Activated CD4-positive, alpha-beta T cell treated with anti-CD3 and anti-CD28 coated beads, Interleukin-2, amount 10 ng/mL, durations not matched to agents 24 days and 14 days (primary cell): Measurements from ENCODE around the gene PPIC. TPM values are rescaled to one million over a fixed set of nuclear protein-coding genes. Genes with fewer than 3 reads are reported as not detected.

Source experiments
- DNase-seq: peaks from one replicate; pipeline ENCODE4 v3.0.0; 2022
- H3K27ac Mint-ChIP-seq: one replicate; pipeline ENCODE4 v1.8.0; 2022; ENCODE audit warnings: mild to moderate bottlenecking, mixed read lengths
- H3K27me3 Mint-ChIP-seq: one replicate; pipeline ENCODE4 v1.8.0; 2022; ENCODE audit warnings: mixed read lengths
- H3K36me3 Mint-ChIP-seq: one replicate; pipeline ENCODE4 v1.8.0; 2022; ENCODE audit warnings: low read depth, mild to moderate bottlenecking, mixed read lengths
- H3K4me1 Mint-ChIP-seq: one replicate; pipeline ENCODE4 v1.8.0; 2021; ENCODE audit warnings: mixed read lengths
- H3K4me3 Mint-ChIP-seq: one replicate; pipeline ENCODE4 v1.8.0; 2022; ENCODE audit warnings: mild to moderate bottlenecking, moderate library complexity, mixed read lengths
- H3K9me3 Mint-ChIP-seq: one replicate; pipeline ENCODE4 v1.8.0; 2021; ENCODE audit warnings: mixed read lengths
- intact Hi-C: fragments of 100-400 bp; cut with micrococcal nuclease; formaldehyde crosslinking; loops from one replicate; pipeline ENCODE4 v1.15.1; 2023
- total RNA-seq: library from RNA; stranded (reverse); gene quantifications from 2 replicates; pipeline ENCODE4 v1.2.3, GENCODE V29; 2022

PPIC gene
- total RNA-seq, 1 donor from 2014 or later, result not detected

DNA sequence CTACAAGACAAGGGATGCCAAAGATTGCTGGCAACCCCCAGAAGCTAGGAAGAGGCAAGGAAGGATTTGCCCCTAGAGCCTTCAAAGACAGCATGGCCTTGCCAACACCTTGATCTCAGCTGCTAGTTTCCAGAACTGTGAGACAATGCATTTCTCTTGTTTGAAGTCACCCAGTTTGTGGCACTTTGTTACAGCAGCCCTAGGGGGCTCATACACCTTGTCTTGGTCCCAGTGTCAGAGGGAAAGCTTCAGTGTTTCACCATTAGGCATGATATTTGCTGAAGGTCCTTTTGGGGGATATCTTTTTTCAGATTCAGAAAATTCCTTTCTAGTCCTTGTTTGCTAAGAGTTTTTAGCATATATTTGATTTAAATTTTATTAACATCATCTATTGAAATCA is 3.1 kb upstream of the PPIC start:
- Mint-ChIP-seq H3K4me1 (peaks cover 7% of the 10 kb centered on the region), H3K27me3 (peaks cover 40% of the 10 kb centered on the region)

DNA sequence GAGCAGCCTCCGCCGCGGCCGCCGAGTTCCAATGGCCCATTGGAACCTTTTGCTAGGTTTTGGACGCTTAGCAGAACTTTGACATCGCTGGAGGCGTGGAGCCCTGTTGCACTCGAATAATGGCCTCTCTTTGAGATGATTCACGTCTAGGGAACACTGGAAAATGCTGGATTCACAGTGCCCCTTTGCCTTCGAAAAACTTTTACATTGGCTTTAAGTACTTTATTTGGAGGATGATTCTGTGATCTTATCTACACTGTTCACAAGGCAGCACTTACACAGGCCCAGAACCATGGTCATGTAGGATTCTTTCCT is 536 bp upstream of the PPIC start:
- no peaks in the 10 kb centered on the region for H3K9me3 Mint-ChIP-seq
- H3K4me1 Mint-ChIP-seq, result peaks cover 7% of the 10 kb centered on the region
- H3K27ac Mint-ChIP-seq, result no peak overlapping the region
- intact Hi-C loops, result loop anchor here (2.0 kb wide), 1 partner anchor 54 kb away; no protein-coding TSS in a partner anchor
- H3K27me3 Mint-ChIP-seq, result peaks cover 56% of the 10 kb centered on the region
- DNase-seq, result no peak
- H3K4me3 Mint-ChIP-seq, result no peak overlapping the region
- H3K36me3 Mint-ChIP-seq, result no peaks in the 10 kb centered on the region

More for the DNA sequence above, 3.1 kb upstream of the PPIC start:
- H3K4me3 Mint-ChIP-seq, result no peak overlapping the region
- no peaks in the 10 kb centered on the region for H3K36me3 Mint-ChIP-seq
- intact Hi-C loops, result no loop called here
- no peaks in the 10 kb centered on the region for H3K9me3 Mint-ChIP-seq
- DNase-seq, result no peak
- no peak overlapping the region for H3K27ac Mint-ChIP-seq

DNA sequence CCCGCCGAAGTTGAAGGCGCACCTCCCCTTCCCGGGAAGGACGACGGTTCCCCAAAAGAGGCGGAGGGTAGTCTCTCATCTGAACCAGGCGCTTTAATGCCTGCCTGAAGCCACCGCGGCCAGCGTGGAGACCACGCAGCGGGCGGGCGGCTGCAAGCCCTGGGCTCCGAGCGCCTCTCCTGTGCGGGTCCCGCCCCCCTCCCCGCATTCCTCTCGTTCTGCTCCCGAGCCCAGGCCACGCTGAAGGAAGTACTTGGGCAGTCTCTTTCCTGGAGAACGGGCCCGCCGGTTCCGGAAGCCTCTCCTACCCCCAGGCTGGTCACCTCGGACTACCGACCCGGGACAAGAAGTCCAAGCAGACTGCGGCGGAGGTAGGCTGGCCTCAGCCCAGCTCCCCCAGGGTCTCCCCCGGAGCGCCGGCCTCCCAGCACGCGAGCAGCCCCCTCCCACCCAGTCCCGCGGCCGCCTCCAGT is 571 bp downstream of the PPIC start:
- Mint-ChIP-seq H3K27ac (no peak overlapping the region), H3K9me3 (no peaks in the 10 kb centered on the region), H3K36me3 (no peaks in the 10 kb centered on the region), H3K27me3 (peaks cover 62% of the 10 kb centered on the region), H3K4me3 (peak overlapping the region; percentile 60), H3K4me1 (peaks cover 7% of the 10 kb centered on the region)
- intact Hi-C loops, result loop anchor here (2.0 kb wide), 1 partner anchor 55 kb away; no protein-coding TSS in a partner anchor
- DNase-seq, result peak; percentile 51

DNA sequence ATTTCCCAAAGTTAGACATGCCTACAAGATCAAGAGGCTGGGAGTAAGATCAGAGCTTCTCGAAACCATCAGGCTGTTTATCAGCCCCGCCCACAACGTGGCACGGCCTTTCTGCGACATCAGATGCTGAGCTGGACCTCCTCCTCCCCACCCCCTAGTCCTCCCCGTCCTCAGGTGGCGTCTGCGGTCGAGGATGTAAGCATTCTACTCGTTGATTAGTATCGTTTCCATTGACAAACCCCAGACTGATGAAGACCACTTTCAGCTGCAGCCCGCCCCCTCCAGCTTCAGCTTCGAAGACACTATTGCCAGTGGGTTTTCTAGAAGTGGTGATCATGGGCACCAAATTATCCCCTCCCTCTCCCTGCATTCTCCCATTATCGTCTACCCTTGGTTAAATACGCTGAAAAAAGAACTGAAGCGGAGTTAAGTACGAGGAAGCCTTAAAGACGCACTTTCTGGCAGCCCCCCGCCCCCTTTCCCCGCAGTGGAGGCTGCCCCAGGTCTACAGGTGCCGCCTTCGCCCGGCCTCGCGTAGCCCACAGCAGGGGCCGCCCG is 1.1 kb downstream of the PPIC start:
- H3K36me3 Mint-ChIP-seq, result no peaks in the 10 kb centered on the region
- H3K4me1 Mint-ChIP-seq, result peaks cover 7% of the 10 kb centered on the region
- H3K9me3 Mint-ChIP-seq, result no peaks in the 10 kb centered on the region
- peaks cover 65% of the 10 kb centered on the region for H3K27me3 Mint-ChIP-seq
- peak overlapping the region; percentile 60 for H3K4me3 Mint-ChIP-seq
- no peak overlapping the region for H3K27ac Mint-ChIP-seq
- DNase-seq, result no peak
- intact Hi-C loops, result no loop called here

DNA sequence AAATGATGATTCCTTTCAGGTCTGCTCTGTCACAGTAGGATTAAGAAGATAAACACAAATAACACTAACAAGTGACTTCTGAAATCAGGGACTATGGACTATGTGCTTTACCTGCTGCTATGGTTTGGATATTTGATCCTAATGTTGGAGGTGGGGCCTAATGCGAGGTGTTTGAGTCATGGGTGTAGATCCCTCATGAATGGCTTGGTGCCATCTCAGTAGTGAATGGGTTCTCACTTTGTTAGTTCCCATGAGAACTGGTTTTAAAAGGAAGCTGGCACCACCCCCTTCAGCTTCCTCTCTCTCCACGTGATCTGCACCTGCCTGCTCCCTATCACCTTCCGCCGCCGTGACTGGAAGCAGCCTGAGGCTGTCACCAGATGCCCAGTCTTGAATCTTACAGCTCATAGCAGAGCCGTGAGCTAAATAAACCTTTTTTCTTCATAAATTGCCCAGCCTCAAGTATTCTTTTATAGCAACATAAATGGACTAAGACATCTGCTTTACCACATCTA is 3.3 kb downstream of the PPIC start:
- H3K36me3 Mint-ChIP-seq, result no peaks in the 10 kb centered on the region
- DNase-seq, result no peak
- peaks cover 7% of the 10 kb centered on the region for H3K4me1 Mint-ChIP-seq
- H3K27ac Mint-ChIP-seq, result no peak overlapping the region
- peaks cover 56% of the 10 kb centered on the region for H3K27me3 Mint-ChIP-seq
- no peaks in the 10 kb centered on the region for H3K9me3 Mint-ChIP-seq
- intact Hi-C loops, result no loop called here
- no peak overlapping the region for H3K4me3 Mint-ChIP-seq

DNA sequence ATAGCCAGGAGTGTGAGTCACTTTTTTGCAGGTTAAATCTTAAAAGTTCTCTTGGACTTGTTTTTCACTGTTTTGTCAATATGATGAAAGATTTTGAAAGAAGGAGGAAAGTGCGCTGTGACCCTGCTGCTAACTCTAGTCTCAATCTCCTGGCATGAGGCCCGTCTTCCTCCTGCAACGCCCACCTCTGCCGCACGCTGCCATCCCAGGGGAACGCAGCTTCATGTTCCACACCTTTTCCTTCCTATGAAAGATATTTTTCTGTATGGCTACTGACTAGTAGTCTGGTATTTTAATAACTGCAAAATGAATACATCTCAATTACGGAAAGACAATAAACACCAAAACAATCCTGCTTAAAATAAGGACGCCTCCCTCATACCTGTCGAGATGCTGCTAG is 8.3 kb downstream of the PPIC start:
- Mint-ChIP-seq H3K4me3 (no peak overlapping the region), H3K27me3 (peaks cover 19% of the 10 kb centered on the region), H3K4me1 (no peaks in the 10 kb centered on the region), H3K9me3 (no peaks in the 10 kb centered on the region), H3K27ac (no peak overlapping the region), H3K36me3 (no peaks in the 10 kb centered on the region)
- DNase-seq, result peak; percentile 9
- intact Hi-C loops, result no loop called here

DNA sequence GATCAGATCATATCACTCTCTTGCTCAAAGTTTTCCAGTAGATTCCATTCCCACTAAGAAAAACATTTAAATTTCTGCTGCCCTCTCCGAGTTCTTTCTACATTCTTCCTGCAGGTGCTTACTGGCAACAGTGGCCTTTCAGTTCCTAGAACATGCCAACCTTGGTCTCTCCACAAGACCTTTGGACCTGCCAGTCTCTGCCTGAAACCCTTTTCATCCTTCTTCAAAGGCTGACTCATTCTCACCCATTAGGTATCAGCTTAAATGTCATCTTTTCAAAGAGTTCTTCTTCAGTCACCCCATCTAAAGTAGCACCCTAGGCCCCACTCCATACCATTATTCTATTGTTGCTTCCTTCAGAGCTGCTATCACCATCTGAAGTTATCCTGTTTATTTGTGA is 21.8 kb downstream of the PPIC start:
- intact Hi-C loops, result no loop called here
- Mint-ChIP-seq H3K36me3 (no peaks in the 10 kb centered on the region), H3K27me3 (no peaks in the 10 kb centered on the region), H3K27ac (no peak overlapping the region), H3K9me3 (no peaks in the 10 kb centered on the region), H3K4me3 (no peak overlapping the region), H3K4me1 (no peaks in the 10 kb centered on the region)
- no peak for DNase-seq

DNA sequence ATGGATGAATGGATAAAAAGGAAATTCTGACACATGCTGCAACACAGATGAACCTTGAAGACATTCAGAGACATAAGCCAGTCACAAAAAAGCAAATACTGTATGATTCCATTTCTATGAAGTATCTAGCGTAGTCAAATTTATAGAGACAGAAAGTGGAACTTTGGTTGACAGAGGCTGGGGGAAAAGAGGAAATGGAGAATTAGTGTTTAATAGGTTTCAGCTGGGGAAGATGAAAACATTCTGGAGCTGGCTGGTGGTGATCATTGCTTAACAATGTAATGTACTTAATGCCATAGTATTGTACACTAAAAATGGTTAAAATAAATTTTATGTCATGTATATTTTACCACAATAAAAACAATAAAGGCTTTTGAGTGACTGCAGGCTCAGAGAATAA is 24.2 kb downstream of the PPIC start:
- Mint-ChIP-seq H3K4me3 (no peak overlapping the region), H3K27me3 (no peaks in the 10 kb centered on the region), H3K27ac (no peak overlapping the region), H3K9me3 (no peaks in the 10 kb centered on the region), H3K4me1 (no peaks in the 10 kb centered on the region), H3K36me3 (no peaks in the 10 kb centered on the region)
- intact Hi-C loops, result no loop called here
- DNase-seq, result no peak

DNA sequence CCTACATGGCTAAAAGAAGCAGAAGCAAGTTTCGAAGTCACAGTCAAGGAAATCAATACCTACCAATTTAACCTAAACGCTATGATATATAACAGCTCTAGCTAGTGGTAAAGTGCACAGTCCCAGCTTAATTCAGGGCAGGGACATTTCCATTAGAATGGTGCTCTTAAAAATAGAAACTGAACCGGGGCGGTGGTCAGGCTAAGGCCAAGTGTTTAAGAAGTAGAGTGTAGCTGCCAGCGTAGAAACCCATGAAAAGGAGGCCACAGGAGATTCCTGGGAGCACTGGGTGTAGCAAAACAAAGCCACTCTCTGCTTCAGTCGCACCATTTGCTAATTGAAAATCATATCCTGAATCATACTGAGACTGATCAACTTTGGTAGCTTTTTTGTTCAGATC is 28.8 kb downstream of the PPIC start:
- H3K36me3 Mint-ChIP-seq, result no peaks in the 10 kb centered on the region
- no peak overlapping the region for H3K27ac Mint-ChIP-seq
- H3K4me3 Mint-ChIP-seq, result no peak overlapping the region
- no peaks in the 10 kb centered on the region for H3K27me3 Mint-ChIP-seq
- intact Hi-C loops, result no loop called here
- no peak for DNase-seq
- H3K4me1 Mint-ChIP-seq, result no peaks in the 10 kb centered on the region
- H3K9me3 Mint-ChIP-seq, result no peaks in the 10 kb centered on the region

DNA sequence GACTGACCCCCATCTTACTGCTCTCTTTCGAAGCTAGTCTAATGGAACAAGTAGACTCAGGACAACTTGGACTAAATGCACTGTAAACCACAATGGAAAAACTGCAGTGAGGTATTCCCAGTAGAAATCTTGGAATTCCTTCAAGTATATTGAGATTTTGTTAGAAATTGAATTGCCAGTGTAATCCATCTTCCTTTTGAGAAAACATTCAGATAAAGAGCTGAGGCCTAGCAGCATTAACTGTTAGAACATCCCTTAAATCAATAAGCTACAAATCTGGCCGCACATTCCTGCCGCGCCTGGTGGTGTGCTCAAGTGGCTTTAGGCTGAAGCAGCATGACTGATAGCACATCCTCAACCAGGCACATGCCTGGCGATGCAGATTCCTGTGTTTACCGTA is 29.3 kb downstream of the PPIC start:
- DNase-seq, result no peak
- Mint-ChIP-seq H3K27me3 (no peaks in the 10 kb centered on the region), H3K36me3 (no peaks in the 10 kb centered on the region), H3K4me1 (no peaks in the 10 kb centered on the region), H3K4me3 (no peak overlapping the region), H3K27ac (no peak overlapping the region), H3K9me3 (no peaks in the 10 kb centered on the region)
- intact Hi-C loops, result no loop called here

DNA sequence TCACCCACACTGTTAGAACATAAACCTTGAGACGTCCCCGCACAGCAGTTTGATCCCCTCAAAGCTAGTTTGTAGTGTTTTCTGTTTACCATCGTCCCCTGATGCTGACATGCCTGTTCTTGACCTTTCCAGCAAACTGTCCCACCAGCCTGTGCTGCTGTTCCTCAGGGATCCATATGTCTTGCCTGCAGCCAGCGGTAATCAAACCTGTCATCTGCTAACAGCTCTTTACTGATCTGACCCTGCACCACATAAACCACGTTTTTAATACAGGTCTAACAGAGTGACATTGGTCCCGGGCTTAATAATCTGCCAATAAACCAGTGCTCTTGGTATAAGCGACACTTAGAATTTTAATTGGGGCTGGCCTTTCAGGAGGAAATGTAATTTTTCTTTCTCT is 34.7 kb downstream of the PPIC start:
- H3K27me3 Mint-ChIP-seq, result peaks cover 6% of the 10 kb centered on the region
- H3K4me1 Mint-ChIP-seq, result no peaks in the 10 kb centered on the region
- H3K4me3 Mint-ChIP-seq, result no peak overlapping the region
- H3K27ac Mint-ChIP-seq, result no peak overlapping the region
- intact Hi-C loops, result no loop called here
- H3K36me3 Mint-ChIP-seq, result no peaks in the 10 kb centered on the region
- no peak for DNase-seq
- H3K9me3 Mint-ChIP-seq, result no peaks in the 10 kb centered on the region

DNA sequence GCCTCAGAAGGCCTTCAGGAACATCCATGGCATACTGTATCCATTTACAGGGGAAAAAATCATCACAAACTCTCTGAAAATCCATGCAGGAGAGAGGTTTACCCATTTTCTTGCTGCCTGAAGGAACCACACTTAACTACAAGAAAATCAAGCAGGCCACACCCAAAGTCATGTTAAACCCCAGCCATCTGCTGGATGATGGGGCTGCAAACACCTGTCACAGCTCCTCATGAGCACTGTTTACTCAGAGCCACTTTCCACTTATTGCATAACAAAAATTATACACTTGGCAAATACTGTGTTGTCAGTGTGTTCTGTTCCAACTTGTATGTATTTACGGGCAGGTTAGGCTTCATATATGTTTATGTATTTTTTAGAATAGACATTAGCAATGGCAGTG is 35.8 kb downstream of the PPIC start:
- no peak overlapping the region for H3K27ac Mint-ChIP-seq
- DNase-seq, result no peak
- intact Hi-C loops, result no loop called here
- H3K27me3 Mint-ChIP-seq, result peaks cover 6% of the 10 kb centered on the region
- no peaks in the 10 kb centered on the region for H3K36me3 Mint-ChIP-seq
- H3K4me3 Mint-ChIP-seq, result no peak overlapping the region
- no peaks in the 10 kb centered on the region for H3K4me1 Mint-ChIP-seq
- H3K9me3 Mint-ChIP-seq, result no peaks in the 10 kb centered on the region

DNA sequence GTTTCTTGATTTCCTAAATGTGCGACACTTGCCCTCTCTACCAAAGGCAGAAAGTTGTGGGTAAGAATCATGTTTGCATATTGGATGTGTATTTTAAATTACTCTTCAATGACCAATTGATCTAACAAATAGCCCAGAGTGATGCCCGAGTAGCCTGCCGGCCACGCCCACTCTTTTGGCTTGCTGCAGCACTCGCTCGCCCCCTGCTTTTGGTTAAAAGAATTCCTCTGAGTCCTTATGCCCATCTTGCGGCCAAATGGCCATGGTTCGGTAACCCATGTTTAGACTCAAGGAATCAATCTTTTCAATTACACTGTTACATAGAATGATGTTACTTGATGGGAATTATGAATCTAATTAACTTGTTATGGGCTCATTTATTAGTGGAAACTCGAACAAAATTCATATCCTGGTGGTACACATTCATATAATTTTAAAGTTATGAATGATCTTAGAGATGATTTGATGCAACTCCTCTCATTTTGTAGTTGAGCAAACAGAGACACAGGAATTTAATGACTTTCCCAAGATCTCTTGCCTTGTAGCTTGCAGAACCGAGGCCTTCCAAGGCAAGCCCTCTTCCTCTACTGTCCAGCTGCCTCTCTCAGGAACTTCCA is 36.5 kb downstream of the PPIC start:
- Mint-ChIP-seq H3K4me1 (no peaks in the 10 kb centered on the region), H3K27me3 (peaks cover 6% of the 10 kb centered on the region), H3K36me3 (no peaks in the 10 kb centered on the region), H3K4me3 (no peak overlapping the region), H3K9me3 (no peaks in the 10 kb centered on the region), H3K27ac (no peak overlapping the region)
- intact Hi-C loops, result no loop called here
- DNase-seq, result peak; percentile 74

DNA sequence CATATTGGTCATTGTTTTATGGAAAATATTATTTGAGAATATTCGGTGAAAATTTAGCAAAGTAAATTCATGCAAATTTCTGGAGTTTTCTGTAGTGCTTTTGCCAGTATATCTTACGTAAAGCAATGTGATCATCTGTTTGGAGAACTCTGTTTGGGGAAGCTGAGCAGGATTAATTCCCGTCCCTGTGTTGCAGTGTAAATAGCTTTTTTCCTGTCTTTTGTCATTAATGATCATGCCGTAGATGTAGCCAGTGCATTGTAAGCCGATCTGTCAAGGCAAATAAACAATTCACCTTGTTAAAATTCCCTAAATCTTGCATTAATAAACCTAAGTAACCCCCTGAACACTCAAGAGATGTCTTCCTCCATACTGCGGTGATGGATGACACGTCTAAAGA is 39.2 kb downstream of the PPIC start:
- no peaks in the 10 kb centered on the region for H3K4me1 Mint-ChIP-seq
- no peak overlapping the region for H3K27ac Mint-ChIP-seq
- no peak overlapping the region for H3K4me3 Mint-ChIP-seq
- H3K36me3 Mint-ChIP-seq, result no peaks in the 10 kb centered on the region
- intact Hi-C loops, result no loop called here
- no peaks in the 10 kb centered on the region for H3K9me3 Mint-ChIP-seq
- H3K27me3 Mint-ChIP-seq, result peaks cover 6% of the 10 kb centered on the region
- DNase-seq, result no peak

DNA sequence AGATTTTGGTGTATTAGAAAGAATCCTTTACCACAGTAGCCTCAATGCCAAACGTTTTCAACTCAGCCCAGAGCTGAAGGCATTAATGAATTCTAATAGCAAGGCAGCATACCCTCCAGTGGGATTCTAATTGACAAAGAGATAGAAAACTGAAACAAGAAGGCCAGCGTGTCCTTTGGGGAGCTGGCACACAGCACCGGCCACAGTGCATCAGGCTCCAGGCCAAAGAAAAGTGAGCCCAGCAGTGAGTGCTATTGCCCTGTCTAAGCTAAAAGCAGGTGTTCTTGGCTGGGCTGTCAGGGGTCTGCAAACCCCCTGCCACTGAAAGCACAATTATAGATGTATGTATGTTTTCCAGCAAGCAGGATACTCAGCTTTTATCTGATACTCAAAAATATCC is 40.4 kb downstream of the PPIC start:
- Mint-ChIP-seq H3K4me3 (no peak overlapping the region), H3K36me3 (no peaks in the 10 kb centered on the region), H3K9me3 (no peaks in the 10 kb centered on the region), H3K4me1 (no peaks in the 10 kb centered on the region), H3K27ac (no peak overlapping the region), H3K27me3 (peaks cover 6% of the 10 kb centered on the region)
- DNase-seq, result peak; percentile 26
- intact Hi-C loops, result no loop called here
